ENCODE results near the gene LRRC32.

LRRC32 gene

GRCh38 chr11:76655501-76656049 lies 15.0 kb downstream of the LRRC32 start:
- TF ChIP-seq ESRRG (CRISPR knock-in tag; IDR thresholded peaks at IDR 0.05) (no peak), TSHZ2 (CRISPR knock-in tag; IDR thresholded peaks at IDR 0.05) (no peak), ZFP30 (CRISPR knock-in tag; IDR thresholded peaks at IDR 0.05) (no peak)
- ATAC-seq, result no peak

GRCh38 chr11:76654980-76655379 lies 15.6 kb downstream of the LRRC32 start:
- no peak for ATAC-seq

GRCh38 chr11:76654298-76654851 lies 16.2 kb downstream of the LRRC32 start:
- ATAC-seq, result no peak
- TF ChIP-seq GLIS3 (CRISPR knock-in tag; IDR thresholded peaks at IDR 0.05), result no peak
- TF ChIP-seq ZFP3 (CRISPR knock-in tag; IDR thresholded peaks at IDR 0.05), result no peak
- TF ChIP-seq SNAI2 (CRISPR knock-in tag; IDR thresholded peaks at IDR 0.05), result no peak

More at GRCh38 chr11:76654980-76655379, 15.6 kb downstream of the LRRC32 start:
- TF ChIP-seq CREB5 (CRISPR knock-in tag; IDR thresholded peaks at IDR 0.05; ENCODE audit: low read depth), result no peak
- no peak for TF ChIP-seq ZNF565 (CRISPR knock-in tag; conservative IDR thresholded peaks at IDR 0.05; ENCODE audit: low read depth)
- TF ChIP-seq ZFP30 (CRISPR knock-in tag; IDR thresholded peaks at IDR 0.05), result no peak
- no peak for TF ChIP-seq ZFP3 (CRISPR knock-in tag; IDR thresholded peaks at IDR 0.05)

GRCh38 chr11:76653674-76654284 lies 16.8 kb downstream of the LRRC32 start:
- ATAC-seq, result no peak
- no peak for TF ChIP-seq TCF4 (CRISPR knock-in tag; IDR thresholded peaks at IDR 0.05; ENCODE audit: borderline replicate concordance)
- no peak for TF ChIP-seq OSR1 (CRISPR knock-in tag; IDR thresholded peaks at IDR 0.05)
- TF ChIP-seq PPARA (CRISPR knock-in tag; IDR thresholded peaks at IDR 0.05; ENCODE audit: borderline replicate concordance), result no peak
- no peak for TF ChIP-seq ESRRG (CRISPR knock-in tag; IDR thresholded peaks at IDR 0.05)
- no peak for TF ChIP-seq RARB (CRISPR knock-in tag; IDR thresholded peaks at IDR 0.05)
- TF ChIP-seq ZFP30 (CRISPR knock-in tag; IDR thresholded peaks at IDR 0.05), result no peak
- no peak for TF ChIP-seq CSDC2 (CRISPR knock-in tag; IDR thresholded peaks at IDR 0.05)
- no peak for TF ChIP-seq ZNF565 (CRISPR knock-in tag; conservative IDR thresholded peaks at IDR 0.05; ENCODE audit: low read depth)
- no peak for TF ChIP-seq POU6F1 (CRISPR knock-in tag; IDR thresholded peaks at IDR 0.05; ENCODE audit: borderline replicate concordance, low read depth)
- no peak for TF ChIP-seq GLIS3 (CRISPR knock-in tag; IDR thresholded peaks at IDR 0.05)
- no peak for TF ChIP-seq PATZ1 (CRISPR knock-in tag; IDR thresholded peaks at IDR 0.05; ENCODE audit: borderline replicate concordance)

GRCh38 chr11:76653012-76653673 lies 17.4 kb downstream of the LRRC32 start:
- no peak for TF ChIP-seq ISL1 (CRISPR knock-in tag; IDR thresholded peaks at IDR 0.05)
- no peak for TF ChIP-seq TOX (CRISPR knock-in tag; IDR thresholded peaks at IDR 0.05; ENCODE audit: borderline replicate concordance)
- no peak for ATAC-seq

All from SK-N-SH treated with all-trans-retinoic acid at 6 μM for 48 hours (cell line).